ENCODE measurements around the gene DLGAP1.

Gene DLGAP1

GRCh38 chr18:3447895-3448837, 1006.9 kb downstream of the DLGAP1 start:
- TF ChIP-seq REST (IDR thresholded peaks at IDR 0.05; ENCODE audit: low read depth) (no peak), TCF12 (IDR thresholded peaks at IDR 0.05; ENCODE audit: low read depth) (peak; percentile 68), TAF1 (IDR thresholded peaks at IDR 0.05; ENCODE audit: low read depth) (peak; percentile 73; the same call in 1 of the 2 replicates), EP300 (IDR thresholded peaks at IDR 0.05; ENCODE audit: borderline replicate concordance) (peak; percentile 71; the same call in 1 of the 2 replicates), EGR1 (IDR thresholded peaks at IDR 0.05) (0 out of 2 replicates have a peak, but pooled peaks have one; percentile 20), YY1 (IDR thresholded peaks at IDR 0.05; ENCODE audit: low read depth) (0 out of 2 replicates have a peak, but pooled peaks have one; percentile 27), FOXM1 (IDR thresholded peaks at IDR 0.05; ENCODE audit: borderline replicate concordance, low read depth) (peak; percentile 93), ZBTB7A (IDR thresholded peaks at IDR 0.05; ENCODE audit: low read depth) (peak; percentile 95), CREB1 (IDR thresholded peaks at IDR 0.05; ENCODE audit: low read depth) (no peak), MAX (IDR thresholded peaks at IDR 0.05) (peak; percentile 79), CEBPB (IDR thresholded peaks at IDR 0.05) (peak; percentile 4; the same call in 1 of the 2 replicates), USF1 (IDR thresholded peaks at IDR 0.05) (no peak), TEAD4 (IDR thresholded peaks at IDR 0.05) (peak; percentile 58; the same call in 1 of the 2 replicates), NFIC (IDR thresholded peaks at IDR 0.05) (0 out of 2 replicates have a peak, but pooled peaks have one; percentile 54), RAD21 (IDR thresholded peaks at IDR 0.05; ENCODE audit: low read depth) (peak; percentile 16; the same call in 1 of the 2 replicates)

DNA sequence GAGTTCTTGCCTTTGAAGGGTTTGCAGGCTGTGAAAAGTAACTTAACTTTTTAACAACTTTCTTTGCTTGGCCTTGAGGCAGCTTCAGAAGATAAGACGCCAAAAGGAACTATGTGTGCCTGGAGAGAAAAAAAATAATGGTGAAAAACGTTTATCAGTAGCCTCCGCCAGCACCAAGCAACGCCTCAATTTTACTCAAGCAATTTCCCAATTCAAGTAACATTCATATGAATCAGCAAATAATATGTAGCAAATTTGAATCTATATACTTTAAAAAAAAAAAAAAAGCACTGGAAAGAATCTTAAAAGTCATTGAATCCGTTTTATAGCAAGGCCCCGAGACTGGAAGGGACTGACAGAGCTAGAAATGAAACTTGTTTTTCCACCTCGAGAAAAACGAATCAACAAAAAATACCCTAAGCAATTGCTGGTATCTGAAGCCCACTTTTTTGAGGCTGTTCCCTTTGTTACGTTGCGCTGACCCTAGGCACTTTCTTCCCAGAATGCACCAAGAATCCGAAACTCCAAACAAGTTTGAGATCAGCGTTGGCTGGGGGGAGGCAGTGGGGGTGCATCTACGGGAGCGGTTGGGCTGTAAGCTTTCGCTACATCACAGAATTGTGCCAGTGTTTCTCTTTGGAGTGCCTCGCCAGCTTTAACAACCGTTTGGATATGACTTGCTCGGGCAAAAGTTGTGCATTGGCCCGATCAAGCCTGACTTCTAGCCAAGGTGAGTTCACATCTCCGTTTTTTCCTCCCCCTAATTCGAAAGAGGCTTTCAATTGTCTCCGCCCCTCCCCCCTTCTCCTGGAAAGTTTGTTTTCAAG, 1007.8 kb downstream of the DLGAP1 start:
- TF ChIP-seq REST (IDR thresholded peaks at IDR 0.05; ENCODE audit: low read depth) (no peak), FOXM1 (IDR thresholded peaks at IDR 0.05; ENCODE audit: borderline replicate concordance, low read depth) (no peak), TAF1 (IDR thresholded peaks at IDR 0.05; ENCODE audit: low read depth) (no peak), TCF12 (IDR thresholded peaks at IDR 0.05; ENCODE audit: low read depth) (no peak), RAD21 (IDR thresholded peaks at IDR 0.05; ENCODE audit: low read depth) (no peak), TEAD4 (IDR thresholded peaks at IDR 0.05) (no peak), ZBTB7A (IDR thresholded peaks at IDR 0.05; ENCODE audit: low read depth) (no peak), EGR1 (IDR thresholded peaks at IDR 0.05) (no peak), USF1 (IDR thresholded peaks at IDR 0.05) (no peak), MAX (IDR thresholded peaks at IDR 0.05) (no peak), EP300 (IDR thresholded peaks at IDR 0.05; ENCODE audit: borderline replicate concordance) (no peak), YY1 (IDR thresholded peaks at IDR 0.05; ENCODE audit: low read depth) (no peak), NFIC (IDR thresholded peaks at IDR 0.05) (no peak), CREB1 (IDR thresholded peaks at IDR 0.05; ENCODE audit: low read depth) (no peak), CEBPB (IDR thresholded peaks at IDR 0.05) (no peak)

Data from Ishikawa (cell line).